DLD1 (cell line): Measurements from ENCODE around the gene IRF4.

Experiments
- in situ Hi-C: cut with HindIII; loops from 2 replicates; pipeline ENCODE4 v1.10.0; 2017; ENCODE audit warnings: low sequenced_read_pairs

Gene IRF4

GRCh38 chr6:453152-453551 lies 61.6 kb downstream of the IRF4 start:
- in situ Hi-C loops: no loop called here

- in situ Hi-C loops: no loop called here
Observed at GRCh38 chr6:454148-454991, 62.8 kb downstream of the IRF4 start.

GRCh38 chr6:455006-455585 lies 63.5 kb downstream of the IRF4 start:
- in situ Hi-C loops: no loop called here

GRCh38 chr6:455835-456234 lies 64.3 kb downstream of the IRF4 start:
- in situ Hi-C loops: no loop called here

- in situ Hi-C loops: no loop called here
Observed at GRCh38 chr6:456358-456867, 64.9 kb downstream of the IRF4 start.

- in situ Hi-C loops: no loop called here
Observed at GRCh38 chr6:456887-457286, 65.3 kb downstream of the IRF4 start.
